Right lobe of liver (tissue), 6 donors: ENCODE results near the gene SPHK2. TPM values are rescaled to one million over a fixed set of nuclear protein-coding genes. Genes with fewer than 3 reads are reported as not detected.

Experiments used
- ATAC-seq, 4 donors: fragments of 200-7000 bp; cut with Tn5 transposase; one replicate each; pipeline ENCODE4 v1.9.1; 2020; ENCODE audit warnings: mild to moderate bottlenecking in 4 of 4, moderate library complexity in 4 of 4
- DNase-seq, 3 donors: peaks; one replicate each; pipeline ENCODE4 v3.0.0-alpha.2; 2020
- H3K27ac ChIP-seq, 3 donors: fragments of 200-600 bp; one replicate each; pipeline ENCODE4 v1.8.0; 2022
- H3K27me3 ChIP-seq, 2 donors: fragments of 200-600 bp; one replicate each; pipeline ENCODE4 v1.8.0; 2022
- H3K36me3 ChIP-seq, 4 donors: fragments of 200-600 bp; sonication (generic) in 1 of 4; one replicate each; pipeline versions ENCODE4 v1.5.1 to v1.8.0; 2017 to 2022; ENCODE audit warnings: control low read depth in 1 of 4
- H3K4me1 ChIP-seq, 4 donors: fragments of 200-600 bp; sonication (generic) in 1 of 4; one replicate each; pipeline versions ENCODE4 v1.5.1 to v1.8.0; 2017 to 2022; ENCODE audit warnings: control low read depth in 1 of 4
- H3K4me3 ChIP-seq, 3 donors: fragments of 200-600 bp; one replicate each; pipeline ENCODE4 v1.8.0; 2022
- H3K9me3 ChIP-seq, 4 donors: fragments of 200-600 bp; sonication (generic) in 1 of 4; one replicate each; pipeline versions ENCODE4 v1.5.1 to v1.8.0; 2017 to 2022; ENCODE audit warnings: control low read depth in 1 of 4
- CTCF ChIP-seq, 4 donors: fragments of 200-600 bp in 3 of 4; fragments of 450-650 bp in 1 of 4; IDR thresholded peaks; one replicate each; pipeline versions ENCODE4 v1.5.1 to v1.8.0; 2016 to 2022; ENCODE audit warnings: antibody characterized with exemption in 4 of 4, mild to moderate bottlenecking in 2 of 4
- POLR2A ChIP-seq: fragments of 450-650 bp; IDR thresholded peaks from one replicate; pipeline ENCODE4 v1.6.1; 2017; ENCODE audit warnings: antibody characterized with exemption, mild to moderate bottlenecking
- WGBS: methylation state at CpG from one replicate; pipeline ENCODE4 v1.1.6; 2018; ENCODE audit warnings: low coverage, low lambda C conversion rate; ENCODE audit not compliant: insufficient coverage; ENCODE audit errors: missing lambda C conversion rate; 5-methylcytosine and 5-hydroxymethylcytosine counted together
- intact Hi-C, 2 donors: fragments of 100-400 bp; cut with DNase I; formaldehyde crosslinking; loops; one replicate each; pipeline versions ENCODE4 v1.11.2 to v1.14.1; 2022
- total RNA-seq, 6 experiments: library from RNA; depleted of rRNA in 2 of 6; stranded (reverse); fragments of >200 nt in 2 of 6; fragmentation: NEBNext Ultra II Directional in 3 of 6; extraction: Animal tissue kit (Norgen Biotek cat#: 25700) in 3 of 6; gene quantifications; one replicate each; pipeline versions ENCODE4 v1.1.0 to v1.2.4, GENCODE V29; 2016 to 2023
- donor health status: DM: no; HTN: yes; CAD: no.
- donor health status: DM: no; HTN: no; CAD: no.
- donor health status: DM: no; HTN: no; CAD: no.
- donor health status: DM: no; HTN: yes; CAD: no.
- donor health status: DM: no; HTN: yes; CAD: no.

The SPHK2 gene
- total RNA-seq, 6 experiments from 2014 or later = 11.4 to 30.1 (median 17.2) TPM

GRCh38 chr19:48600679-48601417 is 18.5 kb upstream of the SPHK2 start:
- WGBS = 73% methylated on average over 11 of the region's 21 CpGs
- H3K36me3 ChIP-seq = no peaks in the 10 kb centered on the region
- TF ChIP-seq CTCF (IDR thresholded peaks at IDR 0.05) (no peak), POLR2A (no peak)
- H3K27ac ChIP-seq = no peak overlapping the region
- no peaks in the 10 kb centered on the region for H3K9me3 ChIP-seq
- no peaks in the 10 kb centered on the region for H3K4me1 ChIP-seq
- no peaks in the 10 kb centered on the region for H3K27me3 ChIP-seq
- ATAC-seq (no peak), DNase-seq (no peak)
- intact Hi-C loops = loop anchor here (10.0 kb wide), 2 partner anchors 96 to 286 kb away; no protein-coding TSS in a partner anchor
- H3K4me3 ChIP-seq = no peak overlapping the region

GRCh38 chr19:48603001-48603400 is 16.3 kb upstream of the SPHK2 start:
- DNase-seq (no peak), ATAC-seq (no peak)
- Histone ChIP-seq H3K27me3 (no peaks in the 10 kb centered on the region), H3K9me3 (no peaks in the 10 kb centered on the region), H3K4me3 (no peak overlapping the region), H3K27ac (no peak overlapping the region), H3K36me3 (no peaks in the 10 kb centered on the region), H3K4me1 (no peaks in the 10 kb centered on the region)
- intact Hi-C loops = loop anchor here (10.0 kb wide), 2 partner anchors 98 to 288 kb away; no protein-coding TSS in a partner anchor
- TF ChIP-seq POLR2A (no peak), CTCF (IDR thresholded peaks at IDR 0.05) (no peak)
- 61% methylated on average over 4 of the region's 9 CpGs for WGBS

GRCh38 chr19:48603449-48603848 is 15.9 kb upstream of the SPHK2 start:
- intact Hi-C loops = loop anchor here (10.0 kb wide), 2 partner anchors 99 to 289 kb away; no protein-coding TSS in a partner anchor
- TF ChIP-seq CTCF (IDR thresholded peaks at IDR 0.05) = no peak
- no peak for TF ChIP-seq POLR2A
- Histone ChIP-seq H3K36me3 (no peaks in the 10 kb centered on the region), H3K27me3 (no peaks in the 10 kb centered on the region), H3K27ac (no peak overlapping the region), H3K9me3 (no peaks in the 10 kb centered on the region), H3K4me1 (no peaks in the 10 kb centered on the region), H3K4me3 (no peak overlapping the region)
- DNase-seq (no peak), ATAC-seq (no peak)
- 91% methylated on average over 22 of the region's 39 CpGs for WGBS

GRCh38 chr19:48603850-48604249 is 15.5 kb upstream of the SPHK2 start:
- Histone ChIP-seq H3K27ac (no peak overlapping the region), H3K9me3 (no peaks in the 10 kb centered on the region), H3K4me1 (no peaks in the 10 kb centered on the region), H3K36me3 (no peaks in the 10 kb centered on the region), H3K4me3 (no peak overlapping the region), H3K27me3 (no peaks in the 10 kb centered on the region)
- TF ChIP-seq POLR2A (no peak), CTCF (IDR thresholded peaks at IDR 0.05) (no peak)
- ATAC-seq = no peak
- DNase-seq = no peak
- WGBS = 82% methylated on average over 4 of the region's 9 CpGs
- intact Hi-C loops = loop anchor here (10.0 kb wide), 2 partner anchors 99 to 289 kb away; no protein-coding TSS in a partner anchor
